Kidney epithelial cell (primary cell): ENCODE measurements around the gene MAGI1. TPM values are rescaled to one million over a fixed set of nuclear protein-coding genes. Genes with fewer than 3 reads are reported as not detected.

Source experiments
- DNase-seq: peaks from one replicate; pipeline ENCODE4 v3.0.0-alpha.2; 2010; ENCODE audit warnings: low read depth
- H3K27me3 ChIP-seq: 2 replicates; pipeline ENCODE4 v1.6.0; 2011; ENCODE audit warnings: low read length; ENCODE audit not compliant: control insufficient read depth, insufficient read depth
- H3K36me3 ChIP-seq: 2 replicates; pipeline ENCODE4 v1.5.1; 2011; ENCODE audit warnings: low read length; ENCODE audit not compliant: control insufficient read depth, insufficient read depth
- H3K4me3 ChIP-seq: 2 replicates; pipeline ENCODE4 v1.5.1; 2011; ENCODE audit warnings: low read depth, mild to moderate bottlenecking, control low read depth, low read length
- total RNA-seq: library from RNA; depleted of rRNA; stranded (reverse); fragments of >200 nt; gene quantifications from 2 replicates; pipeline ENCODE4 v1.2.3, GENCODE V29; 2015
- TF ChIP-seq, protein P1 (sequence below): IDR thresholded peaks from 2 replicates; pipeline ENCODE4 v1.5.1; 2011; ENCODE audit warnings: mild to moderate bottlenecking, moderate library complexity, low read length, control low read depth, inconsistent platforms; ENCODE audit not compliant: insufficient read depth, poor library complexity, severe bottlenecking

The MAGI1 gene
- total RNA-seq, 1 donor from 2014 or later = 15.8 TPM

DNA sequence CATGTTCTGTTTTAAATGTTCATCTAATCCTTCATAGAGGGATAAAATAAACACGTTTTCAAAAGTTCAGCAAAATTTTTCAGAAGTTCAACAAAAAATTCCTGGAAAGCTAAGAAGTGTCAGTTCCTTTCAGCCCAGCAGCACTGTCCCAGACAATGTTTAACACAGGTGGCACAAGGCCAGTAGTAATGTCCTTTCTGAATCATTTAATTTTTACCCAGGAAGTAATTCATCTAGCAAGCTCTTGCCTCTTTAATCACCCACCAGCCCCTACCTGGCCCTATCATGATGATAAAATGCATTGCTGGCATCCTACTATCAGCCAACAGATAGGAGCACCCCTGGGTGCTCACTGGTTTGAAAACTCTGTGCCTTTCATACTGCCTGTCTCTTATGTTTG is 723.8 kb downstream of the MAGI1 start:
- H3K36me3 ChIP-seq = no peaks in the 10 kb centered on the region
- no peak overlapping the region for H3K4me3 ChIP-seq
- H3K27me3 ChIP-seq = no peaks in the 10 kb centered on the region
- TF ChIP-seq, protein P1, sequence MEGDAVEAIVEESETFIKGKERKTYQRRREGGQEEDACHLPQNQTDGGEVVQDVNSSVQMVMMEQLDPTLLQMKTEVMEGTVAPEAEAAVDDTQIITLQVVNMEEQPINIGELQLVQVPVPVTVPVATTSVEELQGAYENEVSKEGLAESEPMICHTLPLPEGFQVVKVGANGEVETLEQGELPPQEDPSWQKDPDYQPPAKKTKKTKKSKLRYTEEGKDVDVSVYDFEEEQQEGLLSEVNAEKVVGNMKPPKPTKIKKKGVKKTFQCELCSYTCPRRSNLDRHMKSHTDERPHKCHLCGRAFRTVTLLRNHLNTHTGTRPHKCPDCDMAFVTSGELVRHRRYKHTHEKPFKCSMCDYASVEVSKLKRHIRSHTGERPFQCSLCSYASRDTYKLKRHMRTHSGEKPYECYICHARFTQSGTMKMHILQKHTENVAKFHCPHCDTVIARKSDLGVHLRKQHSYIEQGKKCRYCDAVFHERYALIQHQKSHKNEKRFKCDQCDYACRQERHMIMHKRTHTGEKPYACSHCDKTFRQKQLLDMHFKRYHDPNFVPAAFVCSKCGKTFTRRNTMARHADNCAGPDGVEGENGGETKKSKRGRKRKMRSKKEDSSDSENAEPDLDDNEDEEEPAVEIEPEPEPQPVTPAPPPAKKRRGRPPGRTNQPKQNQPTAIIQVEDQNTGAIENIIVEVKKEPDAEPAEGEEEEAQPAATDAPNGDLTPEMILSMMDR = no peak
- DNase-seq = no peak

DNA sequence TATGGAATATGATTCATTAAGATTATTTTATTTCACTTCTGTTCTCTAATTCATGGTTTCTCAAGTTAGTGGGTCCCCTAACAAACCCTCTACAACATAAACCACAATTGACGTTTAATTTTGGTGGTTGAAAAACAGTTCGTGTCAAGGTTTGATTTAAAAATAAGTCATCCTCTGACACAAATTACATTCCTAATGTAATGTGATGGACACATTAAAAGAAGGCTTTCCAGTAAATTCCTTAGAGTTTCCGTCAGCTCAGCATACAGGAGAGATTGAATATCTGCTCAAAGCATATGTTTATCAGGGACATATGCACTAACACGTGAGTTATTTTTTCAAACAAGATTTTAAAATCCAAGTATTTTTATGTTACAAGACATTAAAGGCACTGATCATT is 724.4 kb downstream of the MAGI1 start:
- TF ChIP-seq, protein P1 = no peak
- no peaks in the 10 kb centered on the region for H3K36me3 ChIP-seq
- no peaks in the 10 kb centered on the region for H3K27me3 ChIP-seq
- no peak for DNase-seq
- H3K4me3 ChIP-seq = no peak overlapping the region

DNA sequence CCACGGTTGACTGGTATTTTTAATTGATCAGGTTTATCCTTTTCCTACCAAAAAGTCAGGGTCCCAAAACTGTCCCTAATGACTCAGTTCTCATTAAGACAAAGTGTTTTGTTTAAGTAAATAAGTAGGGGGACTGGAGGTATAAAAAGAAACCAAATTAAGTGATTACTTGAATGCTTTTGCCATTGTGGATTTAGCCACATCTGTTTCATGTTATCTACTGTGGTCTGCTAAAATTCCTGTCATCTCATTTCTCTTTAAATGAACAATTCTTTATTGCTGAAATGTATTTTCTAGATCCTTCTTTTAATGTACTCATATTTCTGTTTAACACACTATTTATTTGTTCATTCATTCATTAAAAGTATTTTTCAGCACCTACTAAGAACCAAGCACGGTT is 725.1 kb downstream of the MAGI1 start:
- Histone ChIP-seq H3K27me3 (no peaks in the 10 kb centered on the region), H3K4me3 (no peak overlapping the region), H3K36me3 (no peaks in the 10 kb centered on the region)
- TF ChIP-seq, protein P1 = no peak
- DNase-seq = no peak

DNA sequence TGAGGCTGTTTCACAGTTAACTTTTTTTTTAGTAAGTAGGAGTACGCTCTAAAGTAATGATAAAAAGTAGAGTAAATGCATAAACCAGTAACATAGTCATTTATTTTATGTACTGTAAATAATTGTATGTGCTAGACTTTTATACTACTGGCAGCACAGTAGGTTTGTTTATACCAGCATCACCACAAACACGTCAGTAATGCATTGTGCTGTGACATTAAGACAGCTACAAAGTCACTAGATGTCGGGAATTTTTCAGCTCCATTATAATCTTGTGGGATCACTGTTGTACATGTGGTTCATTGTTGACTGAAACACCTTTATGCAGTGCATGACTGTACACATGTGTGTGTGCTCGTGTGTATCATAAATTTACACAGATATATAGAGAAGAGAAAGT is 732.9 kb downstream of the MAGI1 start:
- Histone ChIP-seq H3K36me3 (no peaks in the 10 kb centered on the region), H3K4me3 (no peak overlapping the region), H3K27me3 (no peaks in the 10 kb centered on the region)
- TF ChIP-seq, protein P1 = no peak
- DNase-seq = no peak

Other genes starting within 250 kb of the MAGI1 start
- 26.5 and 41.2 TPM in 2 replicates for gene SLC25A26, start 182.1 kb upstream of the MAGI1 start, total RNA-seq